Measurements from ENCODE around the gene OR11L1. TPM values are rescaled to one million over a fixed set of nuclear protein-coding genes. Genes with fewer than 3 reads are reported as not detected.

OR11L1 gene
- polyA plus RNA-seq, 1 donor from 2014 or later, result not detected

DNA sequence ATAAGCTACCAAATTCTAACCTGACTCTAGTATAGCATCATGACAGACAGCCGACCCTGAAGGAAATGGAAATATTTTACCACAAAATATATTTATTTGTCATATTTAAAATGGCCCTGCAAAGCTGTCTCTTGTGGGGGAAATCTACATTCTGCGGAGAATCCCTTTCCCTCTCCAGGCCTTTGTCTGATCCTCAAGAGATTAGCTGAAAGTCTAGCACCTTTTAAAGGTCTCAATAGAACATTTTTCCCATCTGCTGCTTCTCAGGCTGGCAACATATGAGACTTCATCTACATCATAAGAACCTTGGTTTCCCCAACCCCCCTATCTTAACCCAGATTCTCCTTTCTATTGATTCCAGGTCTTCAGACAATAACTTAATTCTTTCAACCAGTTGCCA is 1.7 kb upstream of the OR11L1 start:
- H3K4me3 Mint-ChIP-seq, result no peak overlapping the region
- peaks cover 0 to 1% (median 0%) of the 10 kb centered on the region in 3 donors for H3K9me3 Mint-ChIP-seq
- H3K27me3 Mint-ChIP-seq, result no peaks in the 10 kb centered on the region
- H3K36me3 Mint-ChIP-seq, result no peaks in the 10 kb centered on the region
- H3K4me1 Mint-ChIP-seq, result peaks cover 0 to 2% (median 0%) of the 10 kb centered on the region in 3 donors
- H3K27ac Mint-ChIP-seq, result no peak overlapping the region

DNA sequence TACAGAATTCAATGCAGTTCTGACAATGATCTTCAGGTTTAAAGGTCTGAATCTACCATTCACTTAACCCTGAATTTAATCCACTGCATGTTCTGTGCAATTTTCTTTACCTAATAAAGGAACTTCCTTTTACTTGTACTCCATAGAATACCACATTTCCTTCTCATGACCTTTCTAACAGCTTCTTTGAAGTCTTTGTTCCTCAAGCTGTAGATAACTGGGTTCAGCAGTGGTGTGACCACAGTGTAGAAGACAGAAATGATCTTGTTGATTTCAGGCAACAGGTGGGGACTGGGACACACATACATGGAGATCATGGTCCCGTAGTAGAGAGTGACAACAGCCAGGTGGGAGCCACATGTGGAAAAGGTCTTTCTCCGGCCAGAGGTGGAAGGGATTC is 878 bp downstream of the OR11L1 start:
- H3K27ac Mint-ChIP-seq, result no peak overlapping the region
- H3K9me3 Mint-ChIP-seq, result peaks cover 0 to 1% (median 0%) of the 10 kb centered on the region in 3 donors
- peaks cover 0 to 2% (median 0%) of the 10 kb centered on the region in 3 donors for H3K4me1 Mint-ChIP-seq

DNA sequence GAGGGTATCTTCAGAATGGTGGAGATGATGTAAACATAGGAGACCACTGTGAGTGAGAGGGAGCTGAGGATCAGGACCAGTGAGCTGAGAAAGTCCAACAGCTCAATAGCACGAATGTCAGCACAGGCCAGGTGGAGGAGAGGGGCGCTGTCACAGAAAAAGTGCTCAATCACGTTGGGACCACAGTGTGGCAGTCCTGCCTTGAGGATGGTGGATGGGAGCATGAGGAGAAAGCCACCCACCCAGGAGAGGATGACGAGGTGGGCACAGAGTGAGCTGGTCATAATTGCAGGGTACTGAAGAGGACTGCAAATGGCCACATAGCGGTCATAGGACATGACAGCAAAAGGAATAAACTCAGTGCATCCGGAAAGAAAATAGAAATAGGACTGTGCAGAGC is 8.1 kb downstream of the OR11L1 start:
- H3K36me3 Mint-ChIP-seq, result peaks cover 2% of the 10 kb centered on the region
- no peak overlapping the region for H3K4me3 Mint-ChIP-seq
- no peaks in the 10 kb centered on the region for H3K9me3 Mint-ChIP-seq
- H3K27ac Mint-ChIP-seq, result no peak overlapping the region
- no peaks in the 10 kb centered on the region for H3K27me3 Mint-ChIP-seq
- H3K4me1 Mint-ChIP-seq, result peaks cover 0 to 2% (median 0%) of the 10 kb centered on the region in 3 donors

More for the DNA sequence above, 878 bp downstream of the OR11L1 start:
- Mint-ChIP-seq H3K4me3 (no peak overlapping the region), H3K36me3 (peaks cover 2% of the 10 kb centered on the region), H3K27me3 (no peaks in the 10 kb centered on the region)

DNA sequence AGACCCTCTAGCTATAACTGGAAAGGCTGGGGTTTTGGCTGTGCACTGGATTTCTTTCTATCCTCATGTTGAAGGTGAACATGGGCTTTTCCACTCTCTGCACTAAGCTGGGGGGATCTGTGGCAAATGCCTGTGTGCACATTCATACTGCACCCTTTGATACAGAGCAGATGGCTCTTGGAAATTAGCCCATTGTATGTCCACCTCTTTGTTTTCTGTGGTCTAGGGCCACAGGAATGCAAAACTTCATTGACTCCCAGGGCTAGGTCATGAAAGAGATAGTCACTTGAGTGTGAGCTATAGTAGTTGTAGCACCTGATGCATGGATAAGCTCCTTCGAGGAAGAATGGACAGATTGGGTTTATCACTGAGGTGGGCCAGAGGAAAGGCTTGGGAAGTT is 12.0 kb downstream of the OR11L1 start:
- Mint-ChIP-seq H3K4me1 (peaks cover 0 to 1% (median 1%) of the 10 kb centered on the region in 3 donors), H3K4me3 (no peak overlapping the region), H3K27ac (no peak overlapping the region), H3K36me3 (no peaks in the 10 kb centered on the region), H3K9me3 (peaks cover 0 to 3% (median 0%) of the 10 kb centered on the region in 3 donors), H3K27me3 (no peaks in the 10 kb centered on the region)

DNA sequence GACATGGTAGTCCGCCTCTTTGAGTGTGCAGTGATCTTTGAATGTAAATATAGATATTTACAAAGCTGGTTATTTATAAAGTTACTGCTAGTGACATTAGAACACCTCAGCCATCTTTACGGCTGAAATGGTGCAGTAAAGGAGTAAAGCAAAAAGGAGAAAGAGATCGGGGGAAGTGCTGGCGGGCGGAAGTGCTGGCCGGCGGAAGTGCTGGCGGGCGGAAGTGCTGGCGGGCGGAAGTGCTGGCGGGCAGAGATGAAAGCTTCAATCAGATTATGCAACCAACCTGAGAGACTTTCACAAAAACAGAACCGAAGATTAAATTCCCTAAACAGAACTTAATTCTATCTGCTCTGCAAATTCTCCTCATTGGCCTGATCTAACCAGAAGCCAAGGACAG is 16.3 kb downstream of the OR11L1 start:
- H3K4me1 Mint-ChIP-seq, result peaks cover 4 to 10% (median 10%) of the 10 kb centered on the region in 3 donors
- no peaks in the 10 kb centered on the region for H3K36me3 Mint-ChIP-seq
- no peak overlapping the region for H3K4me3 Mint-ChIP-seq

DNA sequence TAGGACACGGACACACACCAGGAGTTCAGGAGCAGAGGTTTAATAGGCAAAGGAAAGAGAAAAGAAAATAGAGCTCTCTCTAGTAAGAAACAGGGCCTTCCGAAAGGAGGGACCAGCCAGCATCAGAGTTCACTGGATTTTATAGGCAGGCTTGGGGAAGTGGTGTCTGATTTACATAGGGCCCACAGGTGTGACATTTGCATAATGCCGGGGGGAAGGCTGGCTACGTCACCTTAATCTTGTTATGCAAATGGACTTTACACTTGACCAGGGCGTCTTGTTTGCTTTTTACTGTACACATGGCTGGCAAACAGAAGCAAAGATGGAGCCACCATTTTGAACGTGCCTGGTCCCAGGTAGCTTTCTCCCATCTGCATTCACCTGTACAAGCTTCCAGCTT is 17.7 kb downstream of the OR11L1 start, which contains the start of gene OR14A16:
Gene OR14A16 (minus strand): TSS at position 97 of the 400 bp plus-strand sequence. CDS start 8,390 bp downstream, outside the sequence.
- Mint-ChIP-seq H3K9me3 (peaks cover 0 to 3% (median 0%) of the 10 kb centered on the region in 3 donors), H3K27me3 (no peaks in the 10 kb centered on the region), H3K4me3 (peak within 1 kb of the TSS in 1 of 4 donors; percentile 59), H3K27ac (peak within 1 kb of the TSS in 1 of 3 donors; percentile 29), H3K36me3 (no peaks in the 10 kb centered on the region), H3K4me1 (peaks cover 4 to 10% (median 10%) of the 10 kb centered on the region in 3 donors)

More for the DNA sequence above, 16.3 kb downstream of the OR11L1 start:
- no peak overlapping the region for H3K27ac Mint-ChIP-seq
- peaks cover 0 to 3% (median 0%) of the 10 kb centered on the region in 3 donors for H3K9me3 Mint-ChIP-seq
- no peaks in the 10 kb centered on the region for H3K27me3 Mint-ChIP-seq

DNA sequence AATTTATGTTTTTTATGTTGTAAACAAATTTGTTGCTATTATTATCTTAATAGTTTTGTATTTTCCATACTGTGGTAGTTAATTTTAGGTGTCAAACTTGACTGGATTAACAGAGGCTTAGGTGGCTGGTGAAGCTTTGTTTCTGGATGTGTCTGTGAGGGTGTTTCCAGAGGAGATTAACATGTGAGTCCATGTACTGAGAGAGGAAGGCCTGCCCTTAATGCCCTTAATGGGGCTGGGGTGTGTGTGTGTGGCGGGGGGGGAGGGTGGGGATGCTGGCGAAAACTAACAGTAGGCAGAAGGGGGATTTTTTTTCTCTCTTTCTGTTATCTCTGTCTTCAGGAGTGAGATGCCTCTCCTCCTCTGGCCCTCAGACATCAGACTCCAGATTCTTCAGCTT is 19.6 kb downstream of the OR11L1 start:
- Mint-ChIP-seq H3K36me3 (no peaks in the 10 kb centered on the region), H3K4me3 (no peak overlapping the region), H3K27me3 (no peaks in the 10 kb centered on the region), H3K9me3 (peaks cover 0 to 3% (median 0%) of the 10 kb centered on the region in 3 donors), H3K4me1 (peaks cover 4 to 10% (median 10%) of the 10 kb centered on the region in 3 donors), H3K27ac (no peak overlapping the region)

DNA sequence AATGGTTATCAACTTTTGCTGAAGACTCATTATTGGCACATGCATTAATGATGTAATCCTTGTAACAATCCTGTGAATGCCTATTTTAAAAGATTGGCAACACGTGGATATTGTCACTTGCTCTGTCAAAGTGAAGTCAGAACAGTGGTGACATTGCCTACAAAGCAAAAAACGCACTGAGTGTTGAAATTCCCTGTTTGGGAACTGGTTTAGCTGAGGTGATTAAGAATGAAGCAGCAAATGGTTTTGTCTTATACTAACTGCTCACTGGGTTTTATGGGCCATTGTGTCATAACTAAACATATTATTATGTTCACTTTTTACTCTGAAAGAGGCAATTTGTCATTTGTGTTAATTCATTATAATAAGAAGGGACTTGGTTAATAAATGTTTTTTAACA is 29.1 kb downstream of the OR11L1 start:
- Mint-ChIP-seq H3K27ac (no peak overlapping the region), H3K4me3 (no peak overlapping the region), H3K9me3 (no peaks in the 10 kb centered on the region), H3K27me3 (no peaks in the 10 kb centered on the region), H3K36me3 (peaks cover 1% of the 10 kb centered on the region), H3K4me1 (no peaks in the 10 kb centered on the region)

DNA sequence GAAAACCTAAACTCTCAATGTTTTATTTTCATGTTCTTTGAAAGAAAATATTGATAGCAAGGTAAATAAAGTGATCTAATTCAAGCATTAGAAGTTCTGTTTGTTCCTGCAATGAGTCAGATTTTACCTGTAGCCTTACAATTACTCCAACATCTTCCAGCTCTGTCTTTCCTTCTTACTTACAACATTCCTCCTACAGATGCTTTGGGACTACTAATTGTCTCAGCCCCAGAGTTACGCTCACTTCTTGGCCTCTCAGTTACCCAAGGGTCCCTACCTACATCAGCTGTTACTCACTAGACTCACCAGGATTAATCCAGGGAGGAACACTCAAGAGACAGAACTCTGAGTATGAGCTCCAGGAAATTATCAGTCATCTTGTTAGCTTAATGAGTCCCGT is 44.2 kb downstream of the OR11L1 start:
- Mint-ChIP-seq H3K9me3 (peaks cover 0 to 2% (median 2%) of the 10 kb centered on the region in 3 donors), H3K27me3 (no peaks in the 10 kb centered on the region), H3K4me1 (no peaks in the 10 kb centered on the region), H3K27ac (no peak overlapping the region), H3K36me3 (no peaks in the 10 kb centered on the region), H3K4me3 (no peak overlapping the region)

Other genes starting within 250 kb of the OR11L1 start
- gene OR2G3, start 236.3 kb downstream of the OR11L1 start, polyA plus RNA-seq, result not detected
- gene OR13G1, start 162.2 kb downstream of the OR11L1 start, polyA plus RNA-seq, result not detected
- gene OR6F1, start 125.2 kb downstream of the OR11L1 start, polyA plus RNA-seq, result not detected
- not detected for gene OR14K1, start 103.3 kb downstream of the OR11L1 start, polyA plus RNA-seq
- gene OR14A2, start 93.8 kb downstream of the OR11L1 start, polyA plus RNA-seq, result not detected
- gene OR1C1, start 81.3 kb downstream of the OR11L1 start, polyA plus RNA-seq, result not detected
- not detected for gene OR14A16, start 17.8 kb downstream of the OR11L1 start, polyA plus RNA-seq
- 0.95 TPM for gene TRIM58, start 15.3 kb upstream of the OR11L1 start, polyA plus RNA-seq
- gene OR2W3, start 53.7 kb upstream of the OR11L1 start, polyA plus RNA-seq, result 0.91 TPM
- not detected for gene OR2T8, start 78.4 kb upstream of the OR11L1 start, polyA plus RNA-seq
- gene OR2AJ1, start 83.0 kb upstream of the OR11L1 start, polyA plus RNA-seq, result not detected
- not detected for gene OR2L8, start 107.0 kb upstream of the OR11L1 start, polyA plus RNA-seq
- not detected for gene OR2AK2, start 123.3 kb upstream of the OR11L1 start, polyA plus RNA-seq
- gene OR2L5, start 171.8 kb upstream of the OR11L1 start, polyA plus RNA-seq, result not detected
- gene OR2L2, start 188.2 kb upstream of the OR11L1 start, polyA plus RNA-seq, result not detected
- gene OR2L3, start 204.9 kb upstream of the OR11L1 start, polyA plus RNA-seq, result not detected